ENCODE data around the gene BCAN. TPM values are rescaled to one million over a fixed set of nuclear protein-coding genes. Genes with fewer than 3 reads are reported as not detected.

The BCAN gene
- total RNA-seq, 4 donors from 2014 or later, result 21.9 to 50.1 (median 26.0) TPM

- DNase-seq (ENCODE audit: low spot score in 2 of 2), result no peak
- intact Hi-C loops (cut with DNase I; ENCODE audit: low total_unique reads), result no loop called here
- no peak overlapping the region for H3K4me3 ChIP-seq (ENCODE audit: low read depth, poor library complexity, severe bottlenecking)
- TF ChIP-seq POLR2A (IDR thresholded peaks at IDR 0.05) (no peak), CTCF (IDR thresholded peaks at IDR 0.05) (no peak)
- 35 to 42% methylated on average over 5 of the region's 5 CpGs for WGBS, 2 donors
Measured at GRCh38 chr1:156667610-156667967, 25.7 kb downstream of the BCAN start.

DNA sequence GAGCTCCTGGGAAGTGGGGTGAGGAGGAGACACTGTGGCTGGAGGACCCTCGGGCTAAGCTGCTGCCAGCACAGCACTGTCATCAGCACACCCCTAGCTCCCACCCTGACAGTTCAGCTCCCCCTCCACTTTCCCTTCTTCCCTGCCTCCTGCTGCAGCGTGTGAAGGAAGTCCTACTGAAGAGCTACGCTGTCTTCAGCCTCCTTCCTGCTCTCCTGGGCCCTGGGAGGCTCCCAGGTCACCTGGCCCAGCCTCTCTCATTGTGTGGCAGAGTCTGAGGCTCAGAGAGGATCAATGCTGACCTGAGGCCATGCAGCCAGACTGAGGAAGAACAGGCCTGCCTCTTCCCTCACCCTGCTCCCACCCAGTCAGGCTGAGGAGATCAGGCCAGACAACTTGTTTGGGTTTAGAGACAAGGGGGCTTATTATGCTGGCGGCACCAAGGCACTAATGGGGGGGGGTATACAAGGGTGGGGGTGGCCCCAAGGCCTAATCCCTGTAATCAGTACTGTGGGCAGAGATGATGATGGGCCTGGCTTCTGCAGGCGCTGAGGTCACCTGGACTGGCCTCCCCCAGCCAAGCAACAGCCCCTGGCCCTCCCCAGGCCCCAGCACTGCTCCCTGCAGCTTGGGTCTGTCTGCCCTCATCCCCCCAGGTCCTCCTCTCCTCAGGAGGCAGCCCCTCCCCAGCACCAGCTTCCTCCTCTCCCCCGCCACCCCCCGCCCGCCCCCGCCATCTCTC is 26.2 kb downstream of the BCAN start:
- no peak overlapping the region for H3K4me3 ChIP-seq (ENCODE audit: low read depth, poor library complexity, severe bottlenecking)
- intact Hi-C loops (cut with DNase I; ENCODE audit: low total_unique reads), result no loop called here
- no peak for DNase-seq (ENCODE audit: low spot score in 2 of 2)
- TF ChIP-seq POLR2A (IDR thresholded peaks at IDR 0.05), result no peak
- TF ChIP-seq CTCF (IDR thresholded peaks at IDR 0.05), result no peak
- 55 to 83% methylated on average over 5 to 9 of the region's 9 CpGs for WGBS, 2 donors

- intact Hi-C loops (cut with DNase I; ENCODE audit: low total_unique reads), result no loop called here
- H3K4me3 ChIP-seq (ENCODE audit: low read depth, poor library complexity, severe bottlenecking), result no peak overlapping the region
- no peak for TF ChIP-seq POLR2A (IDR thresholded peaks at IDR 0.05)
- 68 to 83% methylated on average over 10 to 17 of the region's 17 CpGs for WGBS, 2 donors
- no peak for DNase-seq (ENCODE audit: low spot score in 2 of 2)
Measured at GRCh38 chr1:156668801-156669637, 27.1 kb downstream of the BCAN start.

DNA sequence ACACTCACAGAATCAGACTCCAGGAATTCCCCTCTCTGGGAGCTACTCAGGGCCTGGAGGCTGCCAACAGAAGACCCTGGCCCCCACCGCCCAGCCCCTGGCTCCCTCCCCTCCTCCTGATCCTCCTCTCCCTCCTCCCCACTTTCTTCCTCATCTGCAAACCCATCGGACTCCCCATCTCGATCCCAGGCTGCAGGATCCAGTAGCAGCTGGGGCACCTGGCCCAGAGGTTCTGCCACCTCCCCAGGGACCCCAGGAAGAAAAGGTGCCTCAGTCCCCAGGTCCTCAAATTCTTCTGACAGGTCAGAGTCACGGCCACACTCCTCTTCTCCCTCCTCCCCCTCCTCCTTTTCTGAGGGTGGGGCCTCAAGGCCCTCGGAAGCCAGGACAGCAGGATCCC is 27.9 kb downstream of the BCAN start:
- no peak for DNase-seq (ENCODE audit: low spot score in 2 of 2)
- no peak for TF ChIP-seq CTCF (IDR thresholded peaks at IDR 0.05)
- TF ChIP-seq POLR2A (IDR thresholded peaks at IDR 0.05), result no peak
- no peak overlapping the region for H3K4me3 ChIP-seq (ENCODE audit: low read depth, poor library complexity, severe bottlenecking)
- 65 to 82% methylated on average over 5 of the region's 5 CpGs for WGBS, 2 donors
- intact Hi-C loops (cut with DNase I; ENCODE audit: low total_unique reads), result no loop called here

GRCh38 chr1:156670359-156670758 is 28.4 kb downstream of the BCAN start:
- intact Hi-C loops (cut with DNase I; ENCODE audit: low total_unique reads), result no loop called here
- 69 to 84% methylated on average over 6 of the region's 6 CpGs for WGBS, 2 donors
- H3K4me3 ChIP-seq (ENCODE audit: low read depth, poor library complexity, severe bottlenecking), result no peak overlapping the region
- no peak for TF ChIP-seq CTCF (IDR thresholded peaks at IDR 0.05)
- TF ChIP-seq POLR2A (IDR thresholded peaks at IDR 0.05), result no peak
- no peak for DNase-seq (ENCODE audit: low spot score in 2 of 2)

- TF ChIP-seq POLR2A (IDR thresholded peaks at IDR 0.05), result no peak
- TF ChIP-seq CTCF (IDR thresholded peaks at IDR 0.05), result no peak
- no peak overlapping the region for H3K4me3 ChIP-seq (ENCODE audit: low read depth, poor library complexity, severe bottlenecking)
- DNase-seq (ENCODE audit: low spot score in 2 of 2), result no peak
- intact Hi-C loops (cut with DNase I; ENCODE audit: low total_unique reads), result no loop called here
- 59 to 97% methylated on average over 3 to 4 of the region's 4 CpGs for WGBS, 2 donors
Measured at GRCh38 chr1:156670791-156671190, 28.9 kb downstream of the BCAN start.

All from lower leg skin (tissue), 4 donors.